ENCODE measurements around the gene TTLL13. TPM values are rescaled to one million over a fixed set of nuclear protein-coding genes. Genes with fewer than 3 reads are reported as not detected.

TTLL13 gene
- 0.05 and 0.06 TPM in 2 replicates for polyA plus RNA-seq (2013)

GRCh38 chr15:90249203-90249863 is at the start of gene TTLL13:
Gene TTLL13, plus strand, starts transcription at chr15:90249556. Its CDS starts 1,075 bp downstream, at chr15:90250631.
- no CpG with 5 or more reads among the region's 44 CpGs for WGBS (ENCODE audit: extremely low coverage, insufficient coverage, insufficient read length)

GRCh38 chr15:90200534-90201129 is 48.7 kb upstream of the TTLL13 start:
- Histone ChIP-seq H3K23ac (ENCODE audit: low read length) (no peak overlapping the region), H2AK5ac (ENCODE audit: low read length) (no peak overlapping the region), H2BK5ac (ENCODE audit: low read depth, low read length, poor library complexity) (no peak overlapping the region), H3K36me3 (ENCODE audit: control insufficient read depth in 1 of 2, insufficient read depth in 2 of 2, low read length in 2 of 2) (peaks cover 0 to 5% of the 10 kb centered on the region in 2 experiments), H3K4ac (ENCODE audit: low read depth, low read length) (no peak overlapping the region), H3K4me3 (ENCODE audit: low read depth, low read length) (peak overlapping the region; percentile 91), H3K79me1 (ENCODE audit: low read length) (peaks cover 8% of the 10 kb centered on the region), H3K27me3 (ENCODE audit: insufficient read depth, low read length) (no peaks in the 10 kb centered on the region), H3K4me1 (ENCODE audit: control insufficient read depth in 1 of 2, insufficient read depth in 2 of 2, low read length in 2 of 2) (peaks cover 4 to 11% of the 10 kb centered on the region in 2 experiments), H3K27ac (ENCODE audit: low read depth, low read length) (no peak overlapping the region), H3K79me2 (ENCODE audit: control insufficient read depth, insufficient read depth, low read length, poor library complexity) (peaks cover 5% of the 10 kb centered on the region), H4K12ac (ENCODE audit: low read depth, low read length) (peak overlapping the region; percentile 79), H3K4me2 (ENCODE audit: low read length) (peak overlapping the region; percentile 93), H4K91ac (ENCODE audit: low read depth, low read length) (peak overlapping the region; percentile 77), H2BK120ac (ENCODE audit: insufficient read depth, low read length, poor library complexity) (no peak overlapping the region), H3K9me3 (ENCODE audit: insufficient read depth, low read depth, low read length) (peaks cover 3% of the 10 kb centered on the region), H2AFZ (ENCODE audit: insufficient read depth, low read length, poor library complexity) (peak overlapping the region; percentile 27), H3K9ac (ENCODE audit: low read length) (peak overlapping the region; percentile 0), H3K14ac (ENCODE audit: low read length) (peak overlapping the region; percentile 47), H3K18ac (ENCODE audit: low read length) (peak overlapping the region; percentile 5), H4K8ac (ENCODE audit: low read depth, low read length) (peak overlapping the region; percentile 92), H2BK12ac (ENCODE audit: low read length) (no peak overlapping the region)
- WGBS (ENCODE audit: extremely low coverage, insufficient coverage, insufficient read length): no CpG with 5 or more reads among the region's 24 CpGs
- DNase-seq: peak; percentile 37 to 50

More at GRCh38 chr15:90249203-90249863, at the start of gene TTLL13:
- Histone ChIP-seq H3K9ac (ENCODE audit: low read length) (peak within 1 kb of the TSS; percentile 20), H3K9me3 (ENCODE audit: insufficient read depth, low read depth, low read length) (no peaks in the 10 kb centered on the region), H3K14ac (ENCODE audit: low read length) (no peak within 1 kb of the TSS), H3K4ac (ENCODE audit: low read depth, low read length) (no peak within 1 kb of the TSS), H2AFZ (ENCODE audit: insufficient read depth, low read length, poor library complexity) (peak within 1 kb of the TSS; percentile 47), H2AK5ac (ENCODE audit: low read length) (no peak within 1 kb of the TSS), H3K4me1 (ENCODE audit: control insufficient read depth in 1 of 2, insufficient read depth in 2 of 2, low read length in 2 of 2) (peaks cover 0 to 3% of the 10 kb centered on the region in 2 experiments), H4K12ac (ENCODE audit: low read depth, low read length) (no peak within 1 kb of the TSS), H4K91ac (ENCODE audit: low read depth, low read length) (no peak within 1 kb of the TSS), H3K4me2 (ENCODE audit: low read length) (peak within 1 kb of the TSS; percentile 92), H2BK5ac (ENCODE audit: low read depth, low read length, poor library complexity) (no peak within 1 kb of the TSS), H3K27ac (ENCODE audit: low read depth, low read length) (no peak within 1 kb of the TSS), H3K79me1 (ENCODE audit: low read length) (peaks cover 2% of the 10 kb centered on the region), H3K23ac (ENCODE audit: low read length) (no peak within 1 kb of the TSS), H3K27me3 (ENCODE audit: insufficient read depth, low read length) (no peaks in the 10 kb centered on the region), H3K36me3 (ENCODE audit: control insufficient read depth in 1 of 2, insufficient read depth in 2 of 2, low read length in 2 of 2) (no peaks in the 10 kb centered on the region), H2BK120ac (ENCODE audit: insufficient read depth, low read length, poor library complexity) (no peak within 1 kb of the TSS), H2BK12ac (ENCODE audit: low read length) (no peak within 1 kb of the TSS), H3K18ac (ENCODE audit: low read length) (no peak within 1 kb of the TSS), H3K4me3 (ENCODE audit: low read depth, low read length) (peak within 1 kb of the TSS; percentile 71), H3K79me2 (ENCODE audit: control insufficient read depth, insufficient read depth, low read length, poor library complexity) (no peaks in the 10 kb centered on the region), H4K8ac (ENCODE audit: low read depth, low read length) (peak within 1 kb of the TSS; percentile 33)
- DNase-seq: peak; percentile 84 to 93

- Histone ChIP-seq H3K9me3 (ENCODE audit: insufficient read depth, low read depth, low read length) (peaks cover 3% of the 10 kb centered on the region), H2BK12ac (ENCODE audit: low read length) (peak within 1 kb of the TSS; percentile 12), H4K91ac (ENCODE audit: low read depth, low read length) (peak within 1 kb of the TSS; percentile 77), H3K79me2 (ENCODE audit: control insufficient read depth, insufficient read depth, low read length, poor library complexity) (peaks cover 5% of the 10 kb centered on the region), H3K4me1 (ENCODE audit: control insufficient read depth in 1 of 2, insufficient read depth in 2 of 2, low read length in 2 of 2) (peaks cover 4 to 11% of the 10 kb centered on the region in 2 experiments), H3K4me3 (ENCODE audit: low read depth, low read length) (peak within 1 kb of the TSS; percentile 91), H3K4me2 (ENCODE audit: low read length) (peak within 1 kb of the TSS; percentile 93), H3K27me3 (ENCODE audit: insufficient read depth, low read length) (no peaks in the 10 kb centered on the region), H3K23ac (ENCODE audit: low read length) (no peak within 1 kb of the TSS), H4K8ac (ENCODE audit: low read depth, low read length) (peak within 1 kb of the TSS; percentile 92), H3K4ac (ENCODE audit: low read depth, low read length) (no peak within 1 kb of the TSS), H3K79me1 (ENCODE audit: low read length) (peaks cover 8% of the 10 kb centered on the region), H2AK5ac (ENCODE audit: low read length) (no peak within 1 kb of the TSS), H3K14ac (ENCODE audit: low read length) (peak within 1 kb of the TSS; percentile 71), H3K36me3 (ENCODE audit: control insufficient read depth in 1 of 2, insufficient read depth in 2 of 2, low read length in 2 of 2) (peaks cover under 1 to 5% of the 10 kb centered on the region in 2 experiments), H2BK120ac (ENCODE audit: insufficient read depth, low read length, poor library complexity) (peak within 1 kb of the TSS; percentile 67), H4K12ac (ENCODE audit: low read depth, low read length) (peak within 1 kb of the TSS; percentile 79), H3K18ac (ENCODE audit: low read length) (peak within 1 kb of the TSS; percentile 62), H3K27ac (ENCODE audit: low read depth, low read length) (no peak within 1 kb of the TSS), H2BK5ac (ENCODE audit: low read depth, low read length, poor library complexity) (peak within 1 kb of the TSS; percentile 62), H2AFZ (ENCODE audit: insufficient read depth, low read length, poor library complexity) (peak within 1 kb of the TSS; percentile 41), H3K9ac (ENCODE audit: low read length) (peak within 1 kb of the TSS; percentile 60)
- peak; percentile 34 to 69 for DNase-seq
- no CpG with 5 or more reads among the region's 88 CpGs for WGBS (ENCODE audit: extremely low coverage, insufficient coverage, insufficient read length)
These were observed 48.0 kb upstream of the TTLL13 start, which contains the start of gene SEMA4B for GRCh38 chr15:90201130-90201943. Gene SEMA4B, plus strand, starts transcription at chr15:90201330. Its CDS starts 249 bp downstream, at chr15:90201579.

- H2BK120ac ChIP-seq (ENCODE audit: insufficient read depth, low read length, poor library complexity): no peak overlapping the region
- no peak for DNase-seq
- no peak overlapping the region for H2AFZ ChIP-seq (ENCODE audit: insufficient read depth, low read length, poor library complexity)
- peaks cover 5% of the 10 kb centered on the region for H3K79me2 ChIP-seq (ENCODE audit: control insufficient read depth, insufficient read depth, low read length, poor library complexity)
- no peak overlapping the region for H2BK12ac ChIP-seq (ENCODE audit: low read length)
- no peak overlapping the region for H3K14ac ChIP-seq (ENCODE audit: low read length)
- H4K12ac ChIP-seq (ENCODE audit: low read depth, low read length): no peak overlapping the region
- no peaks in the 10 kb centered on the region for H3K27me3 ChIP-seq (ENCODE audit: insufficient read depth, low read length)
- H3K18ac ChIP-seq (ENCODE audit: low read length): no peak overlapping the region
- peaks cover 4 to 11% of the 10 kb centered on the region in 2 experiments for H3K4me1 ChIP-seq (ENCODE audit: control insufficient read depth in 1 of 2, insufficient read depth in 2 of 2, low read length in 2 of 2)
- H4K91ac ChIP-seq (ENCODE audit: low read depth, low read length): no peak overlapping the region
- peaks cover 3% of the 10 kb centered on the region for H3K9me3 ChIP-seq (ENCODE audit: insufficient read depth, low read depth, low read length)
- H3K27ac ChIP-seq (ENCODE audit: low read depth, low read length): no peak overlapping the region
- no CpG with 5 or more reads among the region's 25 CpGs for WGBS (ENCODE audit: extremely low coverage, insufficient coverage, insufficient read length)
- H3K79me1 ChIP-seq (ENCODE audit: low read length): peaks cover 8% of the 10 kb centered on the region
- H3K4ac ChIP-seq (ENCODE audit: low read depth, low read length): no peak overlapping the region
- H3K36me3 ChIP-seq (ENCODE audit: control insufficient read depth in 1 of 2, insufficient read depth in 2 of 2, low read length in 2 of 2): peaks cover 2 to 5% of the 10 kb centered on the region in 2 experiments
- peak overlapping the region; percentile 91 for H3K4me3 ChIP-seq (ENCODE audit: low read depth, low read length)
- H2AK5ac ChIP-seq (ENCODE audit: low read length): no peak overlapping the region
- no peak overlapping the region for H3K23ac ChIP-seq (ENCODE audit: low read length)
- peak overlapping the region; percentile 93 for H3K4me2 ChIP-seq (ENCODE audit: low read length)
- no peak overlapping the region for H2BK5ac ChIP-seq (ENCODE audit: low read depth, low read length, poor library complexity)
- peak overlapping the region; percentile 9 for H3K9ac ChIP-seq (ENCODE audit: low read length)
- H4K8ac ChIP-seq (ENCODE audit: low read depth, low read length): no peak overlapping the region
These were observed 47.4 kb upstream of the TTLL13 start for GRCh38 chr15:90201944-90202375.
